A549 (cell line): Measurements from ENCODE around the gene COX6B1. TPM values are rescaled to one million over a fixed set of nuclear protein-coding genes. Genes with fewer than 3 reads are reported as not detected.

Experiments used
- ATAC-seq, 2 experiments: fragments of 200-7000 bp in 1 of 2; fragments of >200 bp in 1 of 2; cut with Nextera tagmentation in 1 of 2; cut with Tn5 transposase in 1 of 2; 3 replicates each; pipeline versions ENCODE4 v1.8.0 to v1.9.1; 2018 to 2020; ENCODE audit warnings: mild to moderate bottlenecking in 1 of 2, moderate library complexity in 1 of 2
- CTCF ChIA-PET: fragments of 300-600 bp; sonication (Branson Sonifier 250); formaldehyde crosslinking; extraction: SDS; loops from one replicate; lab custom pipeline; 2021; ENCODE audit warnings: antibody characterized with exemption, inconsistent platforms; lab: Yijun Ruan, JAX
- POLR2A ChIA-PET: fragments of 350-600 bp; formaldehyde crosslinking; extraction: SDS; loops from one replicate; lab custom pipeline; 2021; ENCODE audit warnings: antibody characterized with exemption, inconsistent platforms; lab: Yijun Ruan, JAX
- DNase-seq, 2 experiments: peaks; one replicate each; pipeline versions ENCODE4 v3.0.0 to v3.0.0-alpha.2; 2011 to 2016; ENCODE audit warnings: low read depth in 1 of 2, low spot score in 1 of 2
- FAIRE-seq: peaks from 2 replicates; lab custom pipeline; 2011; peaks lifted over from hg19 to GRCh38; lab: Jason Lieb, UNC
- H3K27ac ChIP-seq, 2 experiments: fragments of >200 bp; sonication (Bioruptor Twin); formaldehyde crosslinking; 3 replicates each; pipeline ENCODE4 v1.5.1; 2016 to 2017
- H3K4me1 ChIP-seq: fragments of >200 bp; sonication (Bioruptor Twin); formaldehyde crosslinking; 3 replicates; pipeline ENCODE4 v1.6.1; 2016
- H3K4me2 ChIP-seq: fragments of >200 bp; sonication (Bioruptor Twin); formaldehyde crosslinking; 3 replicates; pipeline ENCODE4 v1.6.1; 2016
- H3K4me3 ChIP-seq: fragments of >200 bp; sonication (Bioruptor Twin); formaldehyde crosslinking; 3 replicates; pipeline ENCODE4 v1.5.1; 2016
- H3K9me3 ChIP-seq: fragments of >200 bp; sonication (Bioruptor Twin); formaldehyde crosslinking; 3 replicates; pipeline ENCODE4 v1.6.1; 2016
- BHLHE40 ChIP-seq: IDR thresholded peaks from 2 replicates; pipeline ENCODE4 v1.6.1; 2012; ENCODE audit warnings: low read depth, low read length, inconsistent platforms
- CHD4 ChIP-seq: fragments of 200-600 bp; sonication (generic); IDR thresholded peaks from 2 replicates; pipeline ENCODE4 v1.6.1; 2016; ENCODE audit warnings: antibody characterized with exemption, mild to moderate bottlenecking, borderline replicate concordance
- EHF ChIP-seq: fragments of 250-450 bp; sonication (Bioruptor Pico); IDR thresholded peaks from 2 replicates; pipeline ENCODE4 v1.5.0; 2020; ENCODE audit warnings: mild to moderate bottlenecking
- ELK1 ChIP-seq: fragments of 150-350 bp; IDR thresholded peaks from 2 replicates; pipeline ENCODE4 v1.6.1; 2014; ENCODE audit warnings: low read depth, mild to moderate bottlenecking, low read length
- EP300 ChIP-seq, 2 experiments: fragments of >200 bp; sonication (Bioruptor Twin); formaldehyde crosslinking; IDR thresholded peaks; 2 replicates in 1 of 2; 3 replicates in 1 of 2; pipeline ENCODE4 v1.6.1; 2016 to 2017
- HEYL ChIP-seq: fragments of 250-450 bp; sonication (Bioruptor Pico); IDR thresholded peaks from 2 replicates; pipeline ENCODE4 v1.8.0; 2021; ENCODE audit warnings: mild to moderate bottlenecking, moderate library complexity
- HOXB5 ChIP-seq: fragments of 250-450 bp; sonication (Bioruptor Pico); IDR thresholded peaks from 2 replicates; pipeline ENCODE4 v1.5.0; 2020; ENCODE audit warnings: mild to moderate bottlenecking, moderate library complexity
- JUN ChIP-seq, 2 experiments: fragments of >200 bp; sonication (Bioruptor Twin); formaldehyde crosslinking; IDR thresholded peaks; 2 replicates in 1 of 2; 3 replicates in 1 of 2; pipeline ENCODE4 v1.6.1; 2016 to 2017
- JUNB ChIP-seq: fragments of >200 bp; sonication (Bioruptor Twin); formaldehyde crosslinking; IDR thresholded peaks from 2 replicates; pipeline ENCODE4 v1.6.1; 2016
- KDM5A ChIP-seq: fragments of 200-600 bp; sonication (generic); IDR thresholded peaks from 2 replicates; pipeline ENCODE4 v1.6.1; 2016; ENCODE audit warnings: antibody characterized with exemption, mild to moderate bottlenecking
- MAZ ChIP-seq: fragments of 150-350 bp; IDR thresholded peaks from 2 replicates; pipeline ENCODE4 v1.6.1; 2014; ENCODE audit warnings: antibody characterized with exemption, low read depth, low read length, borderline replicate concordance
- MYC ChIP-seq: IDR thresholded peaks from 2 replicates; pipeline ENCODE4 v1.6.1; 2012; ENCODE audit warnings: mild to moderate bottlenecking, inconsistent platforms, low read length, improper control_type of control experiment, borderline replicate concordance
- PHF8 ChIP-seq: fragments of 200-600 bp; sonication (generic); IDR thresholded peaks from 2 replicates; pipeline ENCODE4 v1.6.1; 2016; ENCODE audit warnings: low read depth, mild to moderate bottlenecking, antibody characterized with exemption, moderate library complexity, borderline replicate concordance
- RAD21 ChIP-seq, 2 experiments: fragments of >200 bp in 1 of 2; sonication (Bioruptor Twin) in 1 of 2; formaldehyde crosslinking in 1 of 2; IDR thresholded peaks in 1 of 2; conservative IDR thresholded peaks in 1 of 2; 2 replicates in 1 of 2; 3 replicates in 1 of 2; pipeline ENCODE4 v1.6.1; 2012 to 2018; ENCODE audit warnings: inconsistent platforms in 1 of 2
- RARB ChIP-seq: fragments of 250-450 bp; sonication (Bioruptor Pico); IDR thresholded peaks from 2 replicates; pipeline ENCODE4 v1.8.0; 2021; ENCODE audit warnings: mild to moderate bottlenecking, moderate library complexity
- WGBS: methylation state at CpG from one replicate; pipeline ENCODE4 v1.1.6; 2017; ENCODE audit errors: missing lambda C conversion rate; 5-methylcytosine and 5-hydroxymethylcytosine counted together
- polyA plus RNA-seq, 4 experiments: library from polyadenylated mRNA; depleted of rRNA in 3 of 4; stranded (reverse); fragments of >200 nt; fragmentation: RNase III in 1 of 4; extraction: RNeasy Plus Mini Kit Qiagen cat#74134 plus additional on column Dnase treatment in 1 of 4; gene quantifications; 2 replicates in 3 of 4; 3 replicates in 1 of 4; pipeline ENCODE4 v1.2.3, GENCODE V29; 2011 to 2017
- TF ChIP-seq, protein P1 (sequence below): fragments of 250-450 bp; sonication (Bioruptor Pico); IDR thresholded peaks from 2 replicates; pipeline ENCODE4 v1.5.0; 2021; ENCODE audit warnings: mild to moderate bottlenecking, moderate library complexity, borderline replicate concordance
- TF ChIP-seq, protein P2 (sequence below): IDR thresholded peaks from 2 replicates; pipeline ENCODE4 v1.6.1; 2012
- TF ChIP-seq, protein P3 (sequence below): fragments of >200 bp; sonication (Bioruptor Twin); formaldehyde crosslinking; IDR thresholded peaks from 3 replicates; pipeline ENCODE4 v1.5.1; 2016

The COX6B1 gene
- polyA plus RNA-seq, 2 of the 4 experiments (the other 2 are of a cell fraction) = 749 to 1,260 TPM

DNA sequence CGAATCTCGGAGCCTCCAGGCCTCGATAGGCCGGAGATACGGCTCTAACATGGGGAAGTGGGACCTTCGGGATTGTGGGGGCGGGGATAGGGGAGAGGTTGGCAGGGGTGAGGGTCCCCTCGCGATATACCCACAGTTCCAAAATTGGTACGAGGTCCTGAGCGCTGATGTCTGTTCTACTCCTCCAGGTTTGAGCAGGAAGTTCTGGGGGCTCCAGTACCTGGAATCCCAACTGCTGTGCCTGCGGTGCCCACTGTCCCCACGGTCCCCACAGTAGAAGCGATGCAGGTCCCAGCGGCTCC, 18.8 kb upstream of the COX6B1 start:
- TF ChIP-seq KDM5A (peak; percentile 88), BHLHE40 (no peak)
- Histone ChIP-seq H3K4me3 (peak overlapping the region; percentile 79), H3K9me3 (no peaks in the 10 kb centered on the region), H3K4me2 (peak overlapping the region; percentile 92), H3K4me1 (peaks cover 14% of the 10 kb centered on the region; the same call in 2 of the 3 replicates), H3K27ac (peak overlapping the region; percentile 86 to 89)
- peak in 1 of 2 experiments; percentile 0; a peak in 2 of 6 replicates for ATAC-seq
- ChIA-PET POLR2A (interaction anchor here (1.6 to 2.0 kb wide), 2 partner anchors 15 to 19 kb away, joined by 6 to 10 read pairs; partner anchors contain the start of gene COX6B1), CTCF (interaction anchor here (0.6 to 4.0 kb wide), 6 partner anchors 14 to 119 kb away, joined by 3 to 27 read pairs (median 4); no protein-coding TSS in a partner anchor)
- DNase-seq = no peak
- WGBS = 4% methylated on average over 15 of the region's 15 CpGs
- FAIRE-seq = no peak

DNA sequence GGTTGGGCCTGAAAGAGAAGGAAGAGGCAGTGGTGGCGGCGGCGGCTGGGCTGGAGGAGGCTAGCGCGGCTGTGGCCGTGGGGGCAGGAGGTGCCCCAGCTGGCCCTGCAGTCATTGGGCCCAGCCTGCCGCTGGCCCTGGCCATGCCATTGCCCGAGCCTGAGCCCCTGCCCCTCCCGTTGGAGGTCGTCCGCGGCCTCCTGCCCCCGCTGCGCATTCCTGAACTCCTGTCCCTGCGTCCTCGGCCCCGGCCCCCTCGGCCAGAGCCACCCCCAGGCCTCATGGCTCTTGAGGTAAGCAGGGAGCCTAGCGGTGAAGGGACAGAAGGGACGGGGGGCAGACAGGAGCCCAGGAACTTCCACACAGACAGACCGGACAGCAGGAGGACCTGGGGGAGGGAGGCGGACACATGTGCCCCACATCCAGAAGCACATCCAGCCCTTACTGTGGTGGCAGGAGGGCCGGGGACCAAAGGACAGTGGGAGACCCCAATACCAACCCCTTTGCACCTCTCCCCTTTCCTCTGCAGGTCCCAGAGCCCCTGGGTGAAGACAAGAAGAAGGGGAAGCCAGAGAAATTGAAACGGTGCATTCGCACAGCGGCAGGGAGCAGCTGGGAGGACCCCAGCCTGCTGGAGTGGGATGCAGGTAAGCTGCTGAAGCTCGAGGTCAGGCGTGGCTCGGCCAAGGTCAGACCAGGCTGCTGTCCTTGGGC, 14.2 kb upstream of the COX6B1 start:
- Histone ChIP-seq H3K9me3 (no peaks in the 10 kb centered on the region), H3K4me3 (no peak overlapping the region), H3K27ac (no peak overlapping the region), H3K4me2 (no peak overlapping the region), H3K4me1 (peaks cover 8% of the 10 kb centered on the region; the same call in 2 of the 3 replicates)
- 92% methylated on average over 29 of the region's 29 CpGs for WGBS
- ChIA-PET CTCF (interaction anchor here (1.2 to 1.4 kb wide), 3 partner anchors 10 to 123 kb away, joined by 3 to 4 read pairs (median 4); no protein-coding TSS in a partner anchor), POLR2A (interaction anchor here (0.7 kb wide), 1 partner anchor 106 kb away, joined by 3 read pairs; no protein-coding TSS in a partner anchor)
- no peak for ATAC-seq
- TF ChIP-seq CHD4 (no peak), RARB (CRISPR knock-in tag) (no peak), JUN (IDR thresholded peaks at IDR 0.05) (no peak), BHLHE40 (no peak), HEYL (CRISPR knock-in tag) (no peak), EHF (CRISPR knock-in tag) (no peak), MAZ (no peak), JUNB (no peak), ELK1 (no peak), HOXB5 (CRISPR knock-in tag) (no peak), KDM5A (no peak), PHF8 (no peak), EP300 (IDR thresholded peaks at IDR 0.05) (no peak), RAD21 (conservative IDR thresholded peaks at IDR 0.05 in 1 of 2, IDR thresholded peaks at IDR 0.05 in 1 of 2) (no peak), MYC (no peak)
- TF ChIP-seq, protein P1, sequence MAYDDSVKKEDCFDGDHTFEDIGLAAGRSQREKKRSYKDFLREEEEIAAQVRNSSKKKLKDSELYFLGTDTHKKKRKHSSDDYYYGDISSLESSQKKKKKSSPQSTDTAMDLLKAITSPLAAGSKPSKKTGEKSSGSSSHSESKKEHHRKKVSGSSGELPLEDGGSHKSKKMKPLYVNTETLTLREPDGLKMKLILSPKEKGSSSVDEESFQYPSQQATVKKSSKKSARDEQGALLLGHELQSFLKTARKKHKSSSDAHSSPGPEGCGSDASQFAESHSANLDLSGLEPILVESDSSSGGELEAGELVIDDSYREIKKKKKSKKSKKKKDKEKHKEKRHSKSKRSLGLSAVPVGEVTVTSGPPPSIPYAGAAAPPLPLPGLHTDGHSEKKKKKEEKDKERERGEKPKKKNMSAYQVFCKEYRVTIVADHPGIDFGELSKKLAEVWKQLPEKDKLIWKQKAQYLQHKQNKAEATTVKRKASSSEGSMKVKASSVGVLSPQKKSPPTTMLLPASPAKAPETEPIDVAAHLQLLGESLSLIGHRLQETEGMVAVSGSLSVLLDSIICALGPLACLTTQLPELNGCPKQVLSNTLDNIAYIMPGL (CRISPR knock-in tag) = no peak
- TF ChIP-seq, protein P2, sequence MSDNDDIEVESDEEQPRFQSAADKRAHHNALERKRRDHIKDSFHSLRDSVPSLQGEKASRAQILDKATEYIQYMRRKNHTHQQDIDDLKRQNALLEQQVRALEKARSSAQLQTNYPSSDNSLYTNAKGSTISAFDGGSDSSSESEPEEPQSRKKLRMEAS = no peak
- TF ChIP-seq, protein P3, sequence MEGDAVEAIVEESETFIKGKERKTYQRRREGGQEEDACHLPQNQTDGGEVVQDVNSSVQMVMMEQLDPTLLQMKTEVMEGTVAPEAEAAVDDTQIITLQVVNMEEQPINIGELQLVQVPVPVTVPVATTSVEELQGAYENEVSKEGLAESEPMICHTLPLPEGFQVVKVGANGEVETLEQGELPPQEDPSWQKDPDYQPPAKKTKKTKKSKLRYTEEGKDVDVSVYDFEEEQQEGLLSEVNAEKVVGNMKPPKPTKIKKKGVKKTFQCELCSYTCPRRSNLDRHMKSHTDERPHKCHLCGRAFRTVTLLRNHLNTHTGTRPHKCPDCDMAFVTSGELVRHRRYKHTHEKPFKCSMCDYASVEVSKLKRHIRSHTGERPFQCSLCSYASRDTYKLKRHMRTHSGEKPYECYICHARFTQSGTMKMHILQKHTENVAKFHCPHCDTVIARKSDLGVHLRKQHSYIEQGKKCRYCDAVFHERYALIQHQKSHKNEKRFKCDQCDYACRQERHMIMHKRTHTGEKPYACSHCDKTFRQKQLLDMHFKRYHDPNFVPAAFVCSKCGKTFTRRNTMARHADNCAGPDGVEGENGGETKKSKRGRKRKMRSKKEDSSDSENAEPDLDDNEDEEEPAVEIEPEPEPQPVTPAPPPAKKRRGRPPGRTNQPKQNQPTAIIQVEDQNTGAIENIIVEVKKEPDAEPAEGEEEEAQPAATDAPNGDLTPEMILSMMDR = no peak
- no peak for FAIRE-seq
- DNase-seq = no peak
